MM.1S (cell line): ENCODE measurements around the gene CABLES1.

Experiments used
- CTCF ChIP-seq: fragments of 300-600 bp; sonication (generic); IDR thresholded peaks from 2 replicates; pipeline ENCODE4 v1.5.1; 2016; ENCODE audit warnings: antibody characterized with exemption, low read length, mixed read lengths
- EZH2 ChIP-seq: fragments of 300-600 bp; sonication (generic); optimal IDR thresholded peaks from 2 replicates; pipeline ENCODE3; 2017; ENCODE audit warnings: low read depth, mild to moderate bottlenecking, antibody characterized with exemption, low read length, mixed read lengths

GRCh38 chr18:23106575-23106974 is 28.7 kb upstream of the CABLES1 start:
- TF ChIP-seq CTCF: no peak
- TF ChIP-seq EZH2: no peak
